ENCODE measurements around the gene MUSK.

Gene MUSK

DNA sequence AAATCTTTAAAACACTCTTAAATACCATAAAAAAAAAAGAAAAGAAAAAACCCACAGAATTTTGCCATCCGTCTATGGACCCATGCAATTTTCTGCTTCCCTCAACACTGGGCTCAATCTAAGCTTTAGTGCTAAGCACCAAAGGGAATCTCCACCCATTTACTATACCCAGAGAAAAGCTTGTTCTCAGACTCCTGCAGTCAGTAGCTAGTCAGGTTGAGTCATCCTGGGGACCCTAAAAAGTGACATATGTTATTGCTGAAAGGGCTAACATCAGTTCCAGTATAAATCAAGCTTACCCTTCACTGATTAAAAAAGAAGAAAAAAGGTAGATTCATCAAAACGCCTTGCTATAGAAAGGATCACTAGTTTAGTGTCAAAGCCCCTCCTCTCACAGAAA is 177.6 kb downstream of the MUSK start:
- in situ Hi-C loops (cut with MboI; ENCODE audit: low sequenced_read_pairs): no loop called here
- H3K36me3 ChIP-seq (replicated peaks): no peaks in the 10 kb centered on the region
- DNase-seq (ENCODE audit: low spot score in 2 of 2): no peak
- no peaks in the 10 kb centered on the region for H3K9me3 ChIP-seq
- no peak overlapping the region for H3K4me3 ChIP-seq
- H3K4me1 ChIP-seq: no peaks in the 10 kb centered on the region
- H3K27me3 ChIP-seq (ENCODE audit: low read depth): no peaks in the 10 kb centered on the region

DNA sequence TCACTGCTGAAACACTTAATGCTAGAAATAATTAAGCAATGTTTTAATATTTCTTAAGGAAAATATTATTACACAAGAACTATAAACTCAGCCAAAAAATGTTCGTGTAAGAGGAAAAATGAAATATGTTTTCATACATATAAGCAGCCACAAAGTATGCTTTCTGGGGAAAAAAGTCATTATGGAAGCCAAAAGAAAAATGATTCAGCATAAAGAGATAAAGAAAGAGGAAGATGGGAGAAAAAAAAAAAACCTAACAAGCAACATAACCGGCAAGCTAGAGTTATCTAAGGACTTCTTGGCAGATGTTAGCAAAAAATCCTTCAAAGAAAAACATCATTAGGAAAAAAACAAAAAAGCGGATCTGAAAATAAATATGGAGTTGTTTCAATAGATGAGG is 179.1 kb downstream of the MUSK start:
- H3K4me3 ChIP-seq: no peak overlapping the region
- no peaks in the 10 kb centered on the region for H3K36me3 ChIP-seq (replicated peaks)

DNA sequence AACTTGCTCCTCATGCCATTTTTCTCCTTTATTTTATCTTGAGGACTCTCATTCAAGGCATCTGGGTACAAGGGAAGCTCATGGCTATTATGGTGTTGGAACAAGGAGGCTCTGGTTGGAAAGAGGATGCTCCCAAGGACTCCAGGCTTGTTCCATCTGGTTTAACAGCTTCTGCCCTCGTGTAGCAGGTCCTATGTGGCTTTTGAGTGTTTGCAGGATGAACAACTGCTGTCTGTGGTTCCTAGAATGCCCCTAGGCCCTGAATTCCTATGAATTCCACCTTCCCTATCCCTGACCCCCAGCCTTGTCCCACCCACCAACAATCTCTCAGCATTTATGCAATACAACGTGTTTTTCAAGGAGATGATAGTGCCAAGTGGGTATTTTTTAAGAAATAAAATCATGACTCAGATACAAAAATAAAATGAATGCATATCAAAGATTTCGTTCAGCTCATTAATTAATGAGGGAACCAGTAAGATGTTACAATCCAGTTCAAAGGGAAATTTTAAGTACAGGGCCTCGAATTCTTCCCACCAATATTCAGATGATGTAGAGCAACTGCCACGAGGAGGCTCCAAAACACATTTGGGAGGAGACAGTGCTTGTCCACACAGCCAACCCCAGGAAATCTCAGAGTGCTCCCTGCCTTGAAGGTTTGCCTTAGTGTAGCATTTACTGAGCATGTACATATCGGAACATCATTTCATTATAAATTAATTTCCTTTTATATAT is 182.0 kb downstream of the MUSK start:
- no peaks in the 10 kb centered on the region for H3K9me3 ChIP-seq
- no peaks in the 10 kb centered on the region for H3K27me3 ChIP-seq (ENCODE audit: low read depth)
- no peaks in the 10 kb centered on the region for H3K4me1 ChIP-seq
- DNase-seq (ENCODE audit: low spot score in 2 of 2): no peak
- in situ Hi-C loops (cut with MboI; ENCODE audit: low sequenced_read_pairs): no loop called here
- no peaks in the 10 kb centered on the region for H3K36me3 ChIP-seq (replicated peaks)
- no peak overlapping the region for H3K4me3 ChIP-seq

More for the DNA sequence above, 179.1 kb downstream of the MUSK start:
- in situ Hi-C loops (cut with MboI; ENCODE audit: low sequenced_read_pairs): no loop called here
- no peak for DNase-seq (ENCODE audit: low spot score in 2 of 2)
- Histone ChIP-seq H3K4me1 (no peaks in the 10 kb centered on the region), H3K9me3 (no peaks in the 10 kb centered on the region), H3K27me3 (ENCODE audit: low read depth) (no peaks in the 10 kb centered on the region)
